HG03095 (cell line): ENCODE measurements around the gene MS4A18.
"Not testable (repeated sequence)": the region's sequence is repeated elsewhere in the genome, so short reads cannot be mapped to it uniquely, and the experiment has no call there.

Experiments used
- ATAC-seq: cut with Tn5 transposase; IDR thresholded peaks from one replicate; pipeline ENCODE4 v1.9.1; 2021; ENCODE audit warnings: moderate library complexity; ENCODE audit not compliant: unreplicated experiment

MS4A18 gene

GRCh38 chr11:60724420-60724819 lies at the start of gene MS4A18:
TSS of gene MS4A18 (plus strand) at chr11:60724720.
- ATAC-seq = no peak

GRCh38 chr11:60678231-60678630 lies 46.3 kb upstream of the MS4A18 start:
- ATAC-seq = not testable (repeated sequence)

GRCh38 chr11:60679879-60680278 lies 44.6 kb upstream of the MS4A18 start:
- no peak for ATAC-seq

- no peak for ATAC-seq
Measured at GRCh38 chr11:60680455-60681119, 43.9 kb upstream of the MS4A18 start.

- not testable (repeated sequence) for ATAC-seq
Measured at GRCh38 chr11:60684541-60684848, 40.0 kb upstream of the MS4A18 start.

- no peak for ATAC-seq
Measured at GRCh38 chr11:60691661-60692060, 32.9 kb upstream of the MS4A18 start.

GRCh38 chr11:60699284-60699691 lies 25.2 kb upstream of the MS4A18 start, which contains the start of gene MS4A8:
TSS of gene MS4A8 (plus strand) at chr11:60699612. CDS start at chr11:60700861, 1,249 bp downstream.
- no peak for ATAC-seq

- no peak for ATAC-seq
Measured at GRCh38 chr11:60699936-60700335, 24.6 kb upstream of the MS4A18 start.

GRCh38 chr11:60700689-60701468 lies 23.6 kb upstream of the MS4A18 start:
- no peak for ATAC-seq

GRCh38 chr11:60701469-60701818 lies 23.1 kb upstream of the MS4A18 start:
- no peak for ATAC-seq

- no peak for ATAC-seq
Measured at GRCh38 chr11:60703374-60703773, 21.1 kb upstream of the MS4A18 start.

GRCh38 chr11:60705895-60706294 lies 18.6 kb upstream of the MS4A18 start:
- no peak for ATAC-seq

- ATAC-seq = no peak
Measured at GRCh38 chr11:60706931-60707330, 17.6 kb upstream of the MS4A18 start.

GRCh38 chr11:60710482-60710881 lies 14.0 kb upstream of the MS4A18 start:
- ATAC-seq = no peak

GRCh38 chr11:60711276-60711675 lies 13.2 kb upstream of the MS4A18 start:
- no peak for ATAC-seq

GRCh38 chr11:60713423-60713822 lies 11.1 kb upstream of the MS4A18 start:
- not testable (repeated sequence) for ATAC-seq

GRCh38 chr11:60717956-60718355 lies 6.6 kb upstream of the MS4A18 start:
- no peak for ATAC-seq

GRCh38 chr11:60718524-60719316 lies 5.8 kb upstream of the MS4A18 start:
- ATAC-seq = no peak

GRCh38 chr11:60719391-60719790 lies 5.1 kb upstream of the MS4A18 start:
- ATAC-seq = no peak

- no peak for ATAC-seq
Measured at GRCh38 chr11:60720460-60720859, 4.1 kb upstream of the MS4A18 start.

GRCh38 chr11:60725592-60725991 lies 1.1 kb downstream of the MS4A18 start:
- no peak for ATAC-seq

GRCh38 chr11:60731586-60731985 lies 7.1 kb downstream of the MS4A18 start:
- no peak for ATAC-seq
